K562 (cell line): ENCODE results near the gene KLHL20. TPM values are rescaled to one million over a fixed set of nuclear protein-coding genes. Genes with fewer than 3 reads are reported as not detected.

Experiments
- ELF2 ChIP-seq: fragments of 250-450 bp; sonication (Bioruptor Pico); IDR thresholded peaks from 2 replicates; pipeline ENCODE4 v1.5.0; 2021; ENCODE audit warnings: mild to moderate bottlenecking
- FOXA3 ChIP-seq, 2 experiments: fragments of 450-650 bp in 1 of 2; sonication (generic) in 1 of 2; formaldehyde crosslinking; IDR thresholded peaks in 1 of 2; conservative IDR thresholded peaks in 1 of 2; 2 replicates each; pipeline versions ENCODE4 v1.4.0 to v1.8.0; 2020 to 2022; ENCODE audit warnings: mild to moderate bottlenecking in 2 of 2, missing genetic modification reagents in 1 of 2
- HSF4 ChIP-seq: fragments of 250-450 bp; sonication (Bioruptor Pico); IDR thresholded peaks from 2 replicates; pipeline ENCODE4 v2.1.2; 2022; ENCODE audit warnings: mild to moderate bottlenecking, moderate library complexity, borderline replicate concordance
- MXI1 ChIP-seq: IDR thresholded peaks from 2 replicates; pipeline ENCODE4 v1.6.1; 2011; ENCODE audit warnings: low read depth, mild to moderate bottlenecking, improper control_type of control experiment, low read length
- TGIF2 ChIP-seq: sonication (generic); formaldehyde crosslinking; IDR thresholded peaks from 2 replicates; pipeline ENCODE4 v1.8.1; 2022; ENCODE audit warnings: mild to moderate bottlenecking, missing genetic modification reagents, moderate library complexity
- polyA plus RNA-seq, 8 experiments: library from polyadenylated mRNA; depleted of rRNA in 4 of 8; stranded (reverse) in 5 of 8; unstranded in 3 of 8; fragments of >200 nt; fragmentation: Nextera tagmentation in 2 of 8; fragmentation: Illumina TruSeq in 1 of 8; extraction: Ambion mirVana in 2 of 8; extraction: Trizol in 1 of 8; gene quantifications; 2 replicates each; pipeline versions ENCODE4 v1.2.1 to v1.2.3, GENCODE V29; 2011 to 2014; ENCODE audit warnings: inconsistent platforms in 1 of 8, missing spikeins in 1 of 8
- total RNA-seq, 7 experiments: library from RNA; depleted of rRNA in 6 of 7; stranded (reverse); fragments of >200 nt in 6 of 7; fragmentation: Illumina TruSeq in 2 of 7; extraction: Trizol in 2 of 7; gene quantifications; 2 replicates each; pipeline versions ENCODE4 v1.2.1 to v1.2.3, GENCODE V29; 2011 to 2021; ENCODE audit warnings: low replicate concordance in 1 of 7
- TF ChIP-seq, protein P1 (sequence below): sonication (generic); formaldehyde crosslinking; IDR thresholded peaks from 2 replicates; pipeline ENCODE4 v1.8.0; 2023; ENCODE audit warnings: mild to moderate bottlenecking, missing genetic modification reagents
- TF ChIP-seq, protein P2 (sequence below), 2 experiments: fragments of 450-650 bp in 1 of 2; sonication (generic) in 1 of 2; formaldehyde crosslinking in 1 of 2; IDR thresholded peaks in 1 of 2; conservative IDR thresholded peaks in 1 of 2; 2 replicates each; pipeline versions ENCODE4 v1.6.1 to v1.8.1; 2016 to 2023; ENCODE audit warnings: mild to moderate bottlenecking in 2 of 2, moderate library complexity in 2 of 2, inconsistent platforms in 1 of 2, missing genetic modification reagents in 1 of 2
- TF ChIP-seq, protein P3 (sequence below), 2 experiments: fragments of 450-650 bp; IDR thresholded peaks; 2 replicates each; pipeline ENCODE4 v1.6.1; 2016; ENCODE audit warnings: mild to moderate bottlenecking in 2 of 2, borderline replicate concordance in 1 of 2, low read depth in 1 of 2, moderate library complexity in 1 of 2

KLHL20 gene
- total and polyA plus RNA-seq, 9 of the 15 experiments (the other 6 are each of a cell fraction or from before 2014, with no cell fraction given): 8.9 to 23.2 (median 16.8) TPM

DNA sequence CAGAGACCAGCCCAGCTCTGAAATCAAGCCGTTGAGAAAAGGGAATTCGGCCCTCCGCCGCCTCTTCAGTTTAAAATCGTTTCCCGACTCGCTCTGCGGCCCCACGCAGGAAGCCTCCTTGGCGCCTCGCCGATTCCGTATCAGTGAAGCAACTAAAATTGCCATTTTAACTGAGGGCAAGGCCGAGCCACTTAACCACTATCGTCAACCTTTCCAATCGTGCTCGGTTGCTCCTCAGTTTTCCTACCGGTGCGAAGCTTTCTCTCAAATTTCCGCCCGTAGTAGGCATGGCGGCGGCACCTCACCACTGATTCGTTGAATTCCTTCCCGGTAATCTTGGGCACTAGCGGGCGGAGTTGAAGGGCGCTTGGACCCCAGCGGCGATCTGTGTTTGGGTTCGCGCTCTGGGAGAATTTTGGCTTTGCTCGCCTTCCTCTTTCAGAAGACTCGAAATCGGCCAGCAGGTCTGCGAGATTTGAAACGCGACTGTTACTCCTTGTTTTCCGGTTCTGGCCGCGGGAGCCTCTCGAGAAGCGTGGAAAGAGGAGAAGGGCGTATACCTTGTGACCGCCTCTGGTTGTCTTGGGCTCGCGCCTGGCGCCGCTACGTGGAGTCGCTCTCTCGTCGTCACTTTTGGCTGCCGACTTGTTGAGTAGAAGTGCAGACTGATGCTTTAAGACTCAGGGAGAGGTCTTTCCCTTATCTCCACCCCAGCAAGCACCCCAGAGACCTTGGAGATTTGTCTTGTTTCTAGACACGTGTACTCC lies 109.7 kb downstream of the KLHL20 start, which contains the start of the genes CENPL and DARS2 (continued):
- TF ChIP-seq, protein P1, sequence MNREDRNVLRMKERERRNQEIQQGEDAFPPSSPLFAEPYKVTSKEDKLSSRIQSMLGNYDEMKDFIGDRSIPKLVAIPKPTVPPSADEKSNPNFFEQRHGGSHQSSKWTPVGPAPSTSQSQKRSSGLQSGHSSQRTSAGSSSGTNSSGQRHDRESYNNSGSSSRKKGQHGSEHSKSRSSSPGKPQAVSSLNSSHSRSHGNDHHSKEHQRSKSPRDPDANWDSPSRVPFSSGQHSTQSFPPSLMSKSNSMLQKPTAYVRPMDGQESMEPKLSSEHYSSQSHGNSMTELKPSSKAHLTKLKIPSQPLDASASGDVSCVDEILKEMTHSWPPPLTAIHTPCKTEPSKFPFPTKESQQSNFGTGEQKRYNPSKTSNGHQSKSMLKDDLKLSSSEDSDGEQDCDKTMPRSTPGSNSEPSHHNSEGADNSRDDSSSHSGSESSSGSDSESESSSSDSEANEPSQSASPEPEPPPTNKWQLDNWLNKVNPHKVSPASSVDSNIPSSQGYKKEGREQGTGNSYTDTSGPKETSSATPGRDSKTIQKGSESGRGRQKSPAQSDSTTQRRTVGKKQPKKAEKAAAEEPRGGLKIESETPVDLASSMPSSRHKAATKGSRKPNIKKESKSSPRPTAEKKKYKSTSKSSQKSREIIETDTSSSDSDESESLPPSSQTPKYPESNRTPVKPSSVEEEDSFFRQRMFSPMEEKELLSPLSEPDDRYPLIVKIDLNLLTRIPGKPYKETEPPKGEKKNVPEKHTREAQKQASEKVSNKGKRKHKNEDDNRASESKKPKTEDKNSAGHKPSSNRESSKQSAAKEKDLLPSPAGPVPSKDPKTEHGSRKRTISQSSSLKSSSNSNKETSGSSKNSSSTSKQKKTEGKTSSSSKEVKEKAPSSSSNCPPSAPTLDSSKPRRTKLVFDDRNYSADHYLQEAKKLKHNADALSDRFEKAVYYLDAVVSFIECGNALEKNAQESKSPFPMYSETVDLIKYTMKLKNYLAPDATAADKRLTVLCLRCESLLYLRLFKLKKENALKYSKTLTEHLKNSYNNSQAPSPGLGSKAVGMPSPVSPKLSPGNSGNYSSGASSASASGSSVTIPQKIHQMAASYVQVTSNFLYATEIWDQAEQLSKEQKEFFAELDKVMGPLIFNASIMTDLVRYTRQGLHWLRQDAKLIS (CRISPR knock-in tag): peak; percentile 74
- TF ChIP-seq ELF2 (CRISPR knock-in tag) (peak; percentile 100), MXI1 (peak; percentile 15; the same call in 1 of the 2 replicates), FOXA3 (CRISPR knock-in tag; conservative IDR thresholded peaks at IDR 0.05 in 1 of 2, IDR thresholded peaks at IDR 0.05 in 1 of 2) (no peak), HSF4 (CRISPR knock-in tag) (no peak), TGIF2 (CRISPR knock-in tag) (no peak)
- TF ChIP-seq, protein P2, sequence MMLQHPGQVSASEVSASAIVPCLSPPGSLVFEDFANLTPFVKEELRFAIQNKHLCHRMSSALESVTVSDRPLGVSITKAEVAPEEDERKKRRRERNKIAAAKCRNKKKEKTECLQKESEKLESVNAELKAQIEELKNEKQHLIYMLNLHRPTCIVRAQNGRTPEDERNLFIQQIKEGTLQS (IDR thresholded peaks at IDR 0.05): no peak
- TF ChIP-seq, protein P2 (CRISPR knock-in tag; conservative IDR thresholded peaks at IDR 0.05): peak; percentile 85
- TF ChIP-seq, protein P3, sequence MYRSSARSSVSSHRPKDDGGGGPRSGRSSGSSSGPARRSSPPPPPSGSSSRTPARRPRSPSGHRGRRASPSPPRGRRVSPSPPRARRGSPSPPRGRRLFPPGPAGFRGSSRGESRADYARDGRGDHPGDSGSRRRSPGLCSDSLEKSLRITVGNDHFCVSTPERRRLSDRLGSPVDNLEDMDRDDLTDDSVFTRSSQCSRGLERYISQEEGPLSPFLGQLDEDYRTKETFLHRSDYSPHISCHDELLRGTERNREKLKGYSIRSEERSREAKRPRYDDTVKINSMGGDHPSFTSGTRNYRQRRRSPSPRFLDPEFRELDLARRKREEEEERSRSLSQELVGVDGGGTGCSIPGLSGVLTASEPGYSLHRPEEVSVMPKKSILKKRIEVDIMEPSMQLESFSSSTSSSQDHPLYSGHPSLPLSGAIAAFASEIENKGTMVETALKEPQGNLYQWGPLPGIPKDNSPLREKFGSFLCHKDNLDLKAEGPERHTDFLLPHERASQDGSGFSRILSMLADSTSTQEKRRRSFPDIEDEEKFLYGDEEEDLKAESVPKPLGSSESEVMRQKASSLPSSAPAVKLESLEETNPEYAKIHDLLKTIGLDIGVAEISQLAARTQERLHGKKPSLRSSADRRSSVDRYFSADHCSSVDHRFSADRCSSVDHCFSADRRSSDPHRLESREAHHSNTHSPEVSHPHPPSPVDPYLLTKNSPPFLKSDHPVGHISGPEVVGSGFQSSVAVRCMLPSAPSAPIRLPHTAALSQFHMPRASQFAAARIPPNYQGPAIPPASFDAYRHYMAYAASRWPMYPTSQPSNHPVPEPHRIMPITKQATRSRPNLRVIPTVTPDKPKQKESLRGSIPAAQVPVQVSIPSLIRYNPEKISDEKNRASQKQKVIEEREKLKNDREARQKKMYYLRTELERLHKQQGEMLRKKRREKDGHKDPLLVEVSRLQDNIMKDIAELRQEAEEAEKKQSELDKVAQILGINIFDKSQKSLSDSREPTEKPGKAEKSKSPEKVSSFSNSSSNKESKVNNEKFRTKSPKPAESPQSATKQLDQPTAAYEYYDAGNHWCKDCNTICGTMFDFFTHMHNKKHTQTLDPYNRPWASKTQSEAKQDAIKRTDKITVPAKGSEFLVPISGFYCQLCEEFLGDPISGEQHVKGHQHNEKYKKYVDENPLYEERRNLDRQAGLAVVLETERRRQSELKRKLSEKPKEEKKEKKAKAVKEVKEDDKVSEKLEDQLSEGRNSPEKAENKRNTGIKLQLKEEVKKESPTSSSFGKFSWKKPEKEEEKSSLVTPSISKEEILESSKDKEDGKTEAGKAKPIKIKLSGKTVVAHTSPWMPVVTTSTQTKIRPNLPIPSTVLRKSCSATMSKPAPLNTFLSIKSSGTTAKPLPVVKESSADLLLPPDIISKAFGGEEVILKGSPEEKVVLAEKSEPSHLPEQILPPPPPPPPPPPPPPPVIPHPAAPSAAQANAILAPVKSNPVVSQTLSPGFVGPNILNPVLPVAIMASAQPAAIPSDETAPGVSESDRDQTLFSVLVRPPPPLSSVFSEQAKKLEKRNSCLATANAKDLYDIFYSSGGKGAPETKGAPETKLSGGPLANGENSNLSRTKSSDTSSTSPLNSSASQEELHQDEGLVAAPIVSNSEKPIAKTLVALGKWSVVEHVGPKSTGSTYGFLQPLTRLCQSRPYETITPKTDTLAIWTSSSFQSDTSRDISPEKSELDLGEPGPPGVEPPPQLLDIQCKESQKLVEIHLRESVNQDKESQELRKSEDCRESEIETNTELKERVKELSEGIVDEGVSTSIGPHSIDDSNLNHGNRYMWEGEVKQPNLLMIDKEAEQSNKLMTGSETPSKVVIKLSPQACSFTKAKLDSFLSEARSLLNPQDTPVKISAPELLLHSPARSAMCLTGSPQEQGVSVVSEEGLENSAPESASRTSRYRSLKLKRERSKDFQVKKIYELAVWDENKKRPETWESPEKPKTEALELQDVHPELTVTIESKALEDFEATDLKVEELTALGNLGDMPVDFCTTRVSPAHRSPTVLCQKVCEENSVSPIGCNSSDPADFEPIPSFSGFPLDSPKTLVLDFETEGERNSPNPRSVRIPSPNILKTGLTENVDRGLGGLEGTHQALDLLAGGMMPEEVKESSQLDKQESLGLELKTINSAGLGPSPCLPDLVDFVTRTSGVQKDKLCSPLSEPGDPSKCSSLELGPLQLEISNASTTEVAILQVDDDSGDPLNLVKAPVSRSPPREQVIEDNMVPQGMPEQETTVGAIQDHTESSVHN (IDR thresholded peaks at IDR 0.05; ENCODE audit: borderline replicate concordance in 1 of 2, low read depth in 1 of 2): no peak; a peak in 1 of 4 replicates
